SH-SY5Y (cell line): ENCODE results near the gene KRTAP2-4.
"Not testable (repeated sequence)": the region's sequence is repeated elsewhere in the genome, so short reads cannot be mapped to it uniquely, and the experiment has no call there.

Experiments used
- GATA2 ChIP-seq: IDR thresholded peaks from 2 replicates; pipeline ENCODE4 v1.6.1; 2011; ENCODE audit warnings: mild to moderate bottlenecking, low read depth, low read length
- GATA3 ChIP-seq: IDR thresholded peaks from 2 replicates; pipeline ENCODE4 v1.6.1; 2011; ENCODE audit warnings: low read depth, mild to moderate bottlenecking, low read length, moderate library complexity

Gene KRTAP2-4

DNA sequence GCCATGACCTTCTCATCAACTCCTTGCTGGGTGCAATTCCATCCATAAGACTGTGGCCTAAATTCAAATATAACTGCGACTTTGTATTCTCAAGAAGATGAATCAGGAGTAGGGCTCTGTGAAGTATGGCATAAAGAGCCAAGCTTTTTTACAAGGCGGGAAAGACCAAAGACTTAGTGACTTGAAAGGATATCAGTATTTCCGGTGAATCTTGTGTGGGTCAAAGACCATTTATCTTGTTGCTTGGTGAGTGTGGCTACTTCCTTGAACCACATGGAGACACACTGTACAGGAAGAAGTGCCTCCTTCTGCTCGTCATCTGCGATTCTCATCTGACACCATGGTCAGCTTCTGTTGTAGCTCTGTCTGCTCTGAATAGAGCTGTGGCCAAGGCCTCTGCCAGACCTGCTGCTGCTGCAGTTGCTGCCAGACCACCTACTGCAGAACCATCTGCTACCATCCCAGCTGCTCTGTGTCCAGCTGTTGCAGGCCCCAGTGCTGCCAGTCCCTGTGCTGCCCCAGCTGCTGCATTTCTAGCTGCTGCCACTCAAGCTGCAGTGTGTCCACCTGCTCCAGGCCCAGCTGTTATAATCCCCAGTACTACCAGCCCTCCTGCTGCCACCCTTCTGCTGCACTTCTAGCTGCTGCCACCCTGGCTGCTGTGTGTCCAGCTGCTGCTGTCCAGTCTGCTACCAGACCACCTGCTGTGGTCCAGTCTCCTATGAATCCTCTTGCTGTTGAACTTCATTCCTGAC, 6.1 kb upstream of the KRTAP2-4 start:
- no peak for TF ChIP-seq GATA2
- no peak for TF ChIP-seq GATA3

DNA sequence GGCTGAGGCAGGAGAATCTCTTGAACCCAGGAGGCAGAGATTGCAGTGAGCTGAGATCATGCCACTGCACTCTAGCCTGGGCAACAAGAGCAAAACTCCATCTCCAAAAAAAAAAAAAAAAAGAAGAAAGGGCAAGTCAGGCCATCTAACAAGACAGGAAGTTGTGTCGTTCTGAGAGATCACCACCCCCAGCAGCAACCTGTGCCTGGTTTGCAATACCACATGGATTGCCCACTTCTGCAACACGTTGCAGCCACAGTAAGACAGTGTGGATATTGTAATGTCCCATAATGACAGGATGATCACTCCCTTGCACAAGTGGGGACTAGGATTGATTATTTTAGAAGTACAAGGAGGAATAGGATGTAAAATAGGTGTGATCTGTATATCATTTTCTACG, 3.4 kb upstream of the KRTAP2-4 start:
- TF ChIP-seq GATA2 (no peak), GATA3 (no peak)

DNA sequence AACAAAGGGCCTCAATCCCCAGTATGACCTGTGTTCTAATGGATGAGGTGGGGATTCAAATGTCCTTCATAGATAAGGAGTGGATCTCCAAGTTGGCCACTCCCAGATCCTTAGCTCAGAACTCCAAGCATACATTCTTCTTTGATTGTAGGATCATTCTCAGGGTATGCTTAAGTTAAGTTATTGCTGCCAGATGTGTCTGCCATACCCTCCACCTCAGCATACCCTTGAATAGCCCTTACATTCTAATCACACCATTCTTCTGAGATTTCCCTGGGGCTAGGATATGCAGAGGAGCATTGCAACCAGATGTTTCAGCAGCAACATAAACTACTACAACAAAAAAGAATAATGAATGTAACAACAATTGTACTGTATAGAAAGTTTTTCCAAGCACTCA, 1.6 kb upstream of the KRTAP2-4 start:
- no peak for TF ChIP-seq GATA2
- TF ChIP-seq GATA3, result no peak

DNA sequence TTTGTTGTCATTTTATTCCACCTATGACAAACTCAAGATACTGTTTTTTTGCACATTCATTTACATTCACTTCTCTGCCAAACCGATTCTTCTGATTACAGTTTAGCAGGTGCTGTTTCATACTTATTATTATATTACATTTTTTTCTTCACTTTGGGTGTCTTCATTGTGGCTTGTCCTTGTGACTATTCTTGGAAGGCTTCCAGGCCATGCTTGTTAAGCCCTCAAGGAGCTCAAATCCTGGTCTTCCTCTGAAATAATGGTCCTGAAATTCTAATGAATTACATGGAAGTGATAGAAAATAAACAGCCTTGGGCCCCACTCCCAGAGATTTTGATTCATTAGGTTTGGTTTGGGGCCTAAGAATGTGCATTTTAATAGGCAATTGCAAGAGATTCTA, 1.4 kb downstream of the KRTAP2-4 start:
- no peak for TF ChIP-seq GATA2
- no peak for TF ChIP-seq GATA3

DNA sequence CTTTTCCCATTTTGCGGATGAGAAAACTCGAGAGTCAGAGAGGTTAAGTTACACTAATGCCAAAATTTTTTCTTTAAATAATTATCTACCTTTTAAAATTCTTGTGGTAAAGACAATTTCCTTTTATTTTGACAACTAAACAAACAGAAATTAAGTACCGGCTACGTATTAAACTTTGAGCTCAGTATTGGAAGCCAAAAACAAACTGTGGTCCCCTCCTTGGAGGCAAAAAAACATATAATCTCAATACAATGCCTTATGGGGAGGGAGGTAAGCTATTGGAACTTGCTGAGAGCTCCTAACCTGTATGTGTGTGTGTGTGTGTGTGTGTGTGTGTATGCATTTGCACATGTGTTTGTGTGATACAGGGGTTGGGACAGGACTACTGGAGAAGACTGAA, 2.2 kb downstream of the KRTAP2-4 start:
- no peak for TF ChIP-seq GATA2

DNA sequence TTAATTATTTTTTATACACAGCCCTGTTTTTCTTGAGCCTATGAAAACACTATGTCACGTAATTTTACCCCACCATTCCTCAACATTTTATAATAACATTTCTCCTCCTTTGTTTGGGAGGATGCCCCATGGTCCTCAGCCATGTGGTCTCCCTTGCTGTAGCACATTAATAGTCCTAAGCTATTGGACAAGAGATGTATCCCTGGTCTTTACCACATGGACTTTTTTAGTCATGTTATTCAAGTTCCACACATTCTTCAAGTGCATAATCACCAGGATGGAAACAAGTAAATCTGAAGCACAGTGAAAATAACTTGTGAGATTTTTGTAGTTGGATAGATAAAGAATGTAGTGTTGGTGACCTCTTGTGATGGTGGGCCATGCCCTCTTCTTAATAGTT, 3.7 kb downstream of the KRTAP2-4 start:
- TF ChIP-seq GATA3 (no peak), GATA2 (no peak)

DNA sequence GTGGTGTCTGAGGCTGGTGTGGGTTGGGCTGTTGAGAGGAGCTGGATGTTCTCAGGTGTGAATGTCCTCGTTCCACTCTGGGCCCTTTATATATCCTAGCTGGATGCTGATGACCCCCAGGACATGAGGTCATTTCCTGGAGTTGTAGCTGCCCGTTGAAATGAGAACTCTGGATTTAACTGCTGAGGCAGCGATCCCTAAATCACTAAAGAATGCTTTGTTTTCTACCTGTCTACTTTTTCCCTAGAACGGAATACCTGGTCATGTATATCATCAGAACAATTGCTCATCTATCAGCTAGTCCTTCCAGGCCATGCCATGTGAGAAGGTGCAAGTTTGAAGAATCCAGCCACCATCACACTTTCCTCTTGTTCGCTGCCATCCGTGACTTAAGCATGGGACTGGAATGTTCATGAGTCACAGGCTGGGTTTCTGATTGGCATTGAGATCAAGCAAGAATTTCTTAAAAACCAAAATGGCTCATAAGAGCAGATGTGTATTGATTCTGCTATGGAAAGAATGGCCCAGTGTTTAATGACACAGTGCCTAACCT, 5.6 kb downstream of the KRTAP2-4 start, which contains the start of gene KRTAP2-3:
Gene KRTAP2-3 (minus strand): TSS at position 63 of the 553 bp plus-strand sequence. CDS start 64 bp downstream, outside the sequence.
- TF ChIP-seq GATA2 (no peak), GATA3 (no peak)

DNA sequence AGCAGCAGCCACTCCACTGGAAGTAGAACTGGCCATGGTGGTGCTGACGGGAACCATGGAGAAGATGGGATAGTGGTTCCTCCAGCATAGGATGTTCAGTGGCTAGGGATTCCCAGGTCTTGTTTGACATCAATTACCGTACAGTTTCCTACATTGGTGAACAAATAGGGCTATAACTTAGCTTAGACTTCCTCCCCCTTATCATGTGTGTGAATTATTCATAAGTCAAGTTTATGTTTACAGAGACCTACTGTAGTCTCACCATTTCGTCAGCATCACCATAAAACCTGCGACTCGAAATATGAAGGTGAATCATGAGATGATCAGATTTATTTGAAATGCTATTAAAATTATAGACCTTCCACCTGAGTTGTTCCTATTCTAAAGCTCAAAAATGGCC, 6.9 kb downstream of the KRTAP2-4 start:
- no peak for TF ChIP-seq GATA3
- no peak for TF ChIP-seq GATA2

DNA sequence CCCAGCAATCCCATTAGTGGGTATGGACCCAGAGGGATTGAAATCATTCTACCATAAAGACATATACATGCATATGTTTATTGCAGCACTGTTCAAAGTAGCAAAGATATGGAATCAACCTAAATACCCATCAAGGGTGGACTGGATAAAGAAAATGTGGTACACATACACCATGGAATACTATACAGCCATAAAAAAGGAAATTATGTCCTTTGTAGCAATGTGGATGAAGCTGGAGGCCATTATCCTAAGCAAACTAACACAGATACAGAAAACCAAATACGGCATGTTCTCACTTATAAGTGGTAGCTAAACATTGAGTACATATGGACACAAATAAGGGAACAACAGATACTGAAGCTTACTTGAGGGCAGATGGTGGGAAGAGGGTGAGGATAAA, 8.1 kb downstream of the KRTAP2-4 start:
- TF ChIP-seq GATA2 (no peak), GATA3 (no peak)

DNA sequence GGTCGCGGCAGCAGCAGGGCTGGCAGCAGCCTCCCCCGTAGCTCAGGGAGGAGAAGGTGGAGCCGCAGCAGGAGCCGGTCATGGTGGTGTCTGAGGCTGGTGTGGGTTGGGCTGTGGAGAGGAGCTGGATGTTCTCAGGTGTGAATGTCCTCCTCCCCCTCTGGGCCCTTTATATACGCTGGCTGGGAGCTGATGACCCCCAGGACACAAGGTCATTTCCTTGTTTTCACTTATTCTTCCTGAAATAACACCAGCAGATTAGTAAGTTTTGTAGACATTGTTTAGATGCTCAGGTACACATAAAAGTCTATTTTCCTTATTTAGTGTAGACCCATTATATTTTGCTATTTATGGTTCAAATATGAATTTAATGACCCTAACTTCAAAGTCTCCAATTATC, 10.5 kb downstream of the KRTAP2-4 start, which contains the start of gene KRTAP2-2:
Gene KRTAP2-2 (minus strand): TSS at position 101 of the 400 bp plus-strand sequence. CDS start 19 bp downstream, at position 82.
- TF ChIP-seq GATA3, GATA2: not testable (repeated sequence)

DNA sequence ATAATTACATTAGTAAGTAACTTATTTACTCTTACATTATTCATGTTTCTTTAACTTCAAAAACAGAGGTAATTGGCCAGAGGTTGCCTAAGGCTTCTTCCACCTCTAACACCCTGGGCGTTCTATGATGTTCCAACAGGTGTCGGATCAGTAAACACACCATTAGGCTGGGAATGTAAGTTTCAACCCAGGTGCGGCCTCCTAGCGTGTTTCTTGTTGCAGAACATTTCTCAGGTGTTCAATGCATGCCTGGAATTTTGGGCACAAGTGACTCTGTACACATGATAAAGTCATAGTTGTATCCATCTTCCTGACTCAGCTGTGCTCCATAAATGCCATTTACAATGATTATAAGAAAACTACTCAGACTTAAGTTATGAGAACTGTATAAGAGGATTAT, 11.7 kb downstream of the KRTAP2-4 start:
- TF ChIP-seq GATA3, result no peak
- TF ChIP-seq GATA2, result no peak

DNA sequence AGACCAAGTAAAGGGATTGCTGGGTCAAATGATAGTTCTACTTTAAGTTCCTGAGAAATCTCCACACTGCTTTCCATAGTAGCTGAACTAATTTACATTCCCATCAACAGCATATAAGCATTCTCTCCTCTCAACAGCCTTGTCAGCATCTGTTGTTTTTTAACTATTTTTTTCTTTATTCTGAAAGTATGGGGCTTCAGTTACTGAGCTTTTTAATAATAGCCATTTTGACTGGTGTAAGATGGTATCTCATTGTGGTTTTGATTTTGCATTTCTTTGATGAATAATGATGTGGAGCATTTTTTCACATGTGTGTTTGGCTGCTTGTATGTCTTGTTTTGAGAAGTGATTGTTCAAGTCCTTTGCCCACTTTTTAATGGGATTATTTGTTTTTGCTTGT, 13.1 kb downstream of the KRTAP2-4 start:
- TF ChIP-seq GATA3 (no peak), GATA2 (no peak)

DNA sequence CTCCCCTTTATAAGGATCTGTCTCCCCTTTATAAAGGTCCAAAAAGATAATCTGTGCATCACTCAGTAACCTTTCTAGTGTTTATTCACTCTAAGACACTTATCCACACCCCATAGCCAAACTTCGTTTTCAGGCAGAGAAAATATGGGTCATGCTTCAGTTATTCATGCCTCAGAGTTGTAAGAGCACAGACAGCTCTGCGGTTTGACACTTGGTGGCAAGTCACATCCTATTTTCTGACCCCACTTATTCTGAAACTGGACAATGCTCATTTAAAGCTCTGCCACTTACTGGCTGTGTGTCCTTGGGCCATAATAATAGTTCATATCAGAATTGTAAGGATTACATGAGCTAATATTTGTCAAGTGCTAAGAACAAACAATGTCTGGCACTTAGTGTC, 16.6 kb downstream of the KRTAP2-4 start:
- no peak for TF ChIP-seq GATA2
- TF ChIP-seq GATA3, result no peak

DNA sequence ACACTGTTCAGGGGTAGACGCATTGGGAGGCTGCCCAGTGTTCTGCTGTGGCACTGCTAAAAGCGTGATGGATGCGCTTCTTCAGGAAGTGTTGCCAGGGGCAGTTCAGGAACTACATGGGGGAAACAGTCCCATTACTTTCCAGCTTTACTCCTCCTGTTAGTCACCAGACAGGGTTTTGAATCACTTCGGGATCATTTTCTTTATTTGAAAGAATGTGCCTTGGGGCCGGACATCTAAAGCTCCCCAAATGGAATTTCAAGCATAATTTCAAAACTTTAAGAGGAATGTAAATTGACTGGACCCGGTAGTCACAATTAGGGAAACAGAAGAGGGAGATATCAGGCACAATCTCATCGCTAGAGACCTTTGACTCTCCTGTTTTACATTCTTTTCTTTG, 17.2 kb downstream of the KRTAP2-4 start:
- TF ChIP-seq GATA3 (no peak), GATA2 (no peak)
